Trophoblast cell (in vitro differentiated cells and primary cell): ENCODE data around the gene WAC.

Experiments used
- DNase-seq, 2 donors: peaks; one replicate each; pipeline ENCODE4 v3.0.0-alpha.2; 2016
- H2AFZ ChIP-seq: 2 replicates; pipeline ENCODE4 v1.6.1; 2013; ENCODE audit warnings: low read length, moderate library complexity, mild to moderate bottlenecking; ENCODE audit not compliant: insufficient read depth, poor library complexity
- H2AK5ac ChIP-seq: 2 replicates; pipeline ENCODE4 v1.6.1; 2013; ENCODE audit warnings: mild to moderate bottlenecking, low read length
- H2BK120ac ChIP-seq: 2 replicates; pipeline ENCODE4 v1.6.1; 2013; ENCODE audit warnings: low read length, mild to moderate bottlenecking, moderate library complexity; ENCODE audit not compliant: insufficient read depth, poor library complexity
- H2BK12ac ChIP-seq: 2 replicates; pipeline ENCODE4 v1.6.1; 2013; ENCODE audit warnings: mild to moderate bottlenecking, low read length, moderate library complexity
- H2BK5ac ChIP-seq: 2 replicates; pipeline ENCODE4 v1.6.1; 2013; ENCODE audit warnings: low read length, low read depth, moderate library complexity, mild to moderate bottlenecking; ENCODE audit not compliant: poor library complexity
- H3K14ac ChIP-seq: 2 replicates; pipeline ENCODE4 v1.6.1; 2013; ENCODE audit warnings: mild to moderate bottlenecking, low read length
- H3K18ac ChIP-seq: 2 replicates; pipeline ENCODE4 v1.6.1; 2013; ENCODE audit warnings: mild to moderate bottlenecking, low read length
- H3K23ac ChIP-seq: 2 replicates; pipeline ENCODE4 v1.6.1; 2013; ENCODE audit warnings: low read length
- H3K27ac ChIP-seq: 2 replicates; pipeline ENCODE4 v1.5.1; 2013; ENCODE audit warnings: low read depth, mild to moderate bottlenecking, inconsistent platforms, low read length, moderate library complexity
- H3K27me3 ChIP-seq: 2 replicates; pipeline ENCODE4 v1.6.1; 2013; ENCODE audit warnings: inconsistent platforms, mild to moderate bottlenecking, low read length, moderate library complexity; ENCODE audit not compliant: insufficient read depth
- H3K36me3 ChIP-seq, 2 experiments: 1 replicate in 1 of 2; 2 replicates in 1 of 2; pipeline ENCODE4 v1.6.1; 2013; ENCODE audit warnings: low read length in 2 of 2, mild to moderate bottlenecking in 2 of 2, moderate library complexity in 1 of 2; ENCODE audit not compliant: insufficient read depth in 2 of 2, control insufficient read depth in 1 of 2
- H3K4ac ChIP-seq: 2 replicates; pipeline ENCODE4 v1.6.1; 2013; ENCODE audit warnings: low read depth, mild to moderate bottlenecking, low read length, moderate library complexity
- H3K4me1 ChIP-seq, 2 experiments: 1 replicate in 1 of 2; 2 replicates in 1 of 2; pipeline ENCODE4 v1.6.1; 2013; ENCODE audit warnings: low read length in 2 of 2, mild to moderate bottlenecking in 2 of 2, moderate library complexity in 1 of 2; ENCODE audit not compliant: insufficient read depth in 2 of 2, control insufficient read depth in 1 of 2
- H3K4me2 ChIP-seq: 2 replicates; pipeline ENCODE4 v1.6.1; 2013; ENCODE audit warnings: inconsistent platforms, mild to moderate bottlenecking, low read length, moderate library complexity
- H3K4me3 ChIP-seq: 2 replicates; pipeline ENCODE4 v1.5.1; 2013; ENCODE audit warnings: mild to moderate bottlenecking, low read depth, low read length, inconsistent platforms
- H3K79me1 ChIP-seq: one replicate; pipeline ENCODE4 v1.6.1; 2013; ENCODE audit warnings: low read length
- H3K79me2 ChIP-seq: 2 replicates; pipeline ENCODE4 v1.6.1; 2013; ENCODE audit warnings: low read length, mild to moderate bottlenecking; ENCODE audit not compliant: control insufficient read depth, insufficient read depth, poor library complexity
- H3K9ac ChIP-seq: 2 replicates; pipeline ENCODE4 v1.6.1; 2013; ENCODE audit warnings: mild to moderate bottlenecking, low read length
- H3K9me3 ChIP-seq: 2 replicates; pipeline ENCODE4 v1.6.1; 2013; ENCODE audit warnings: low read depth, mild to moderate bottlenecking, control low read depth, inconsistent platforms, low read length; ENCODE audit not compliant: insufficient read depth
- H4K12ac ChIP-seq: 2 replicates; pipeline ENCODE4 v1.6.1; 2013; ENCODE audit warnings: low read depth, mild to moderate bottlenecking, low read length, moderate library complexity
- H4K8ac ChIP-seq: 2 replicates; pipeline ENCODE4 v1.6.1; 2013; ENCODE audit warnings: low read depth, mild to moderate bottlenecking, low read length, moderate library complexity
- H4K91ac ChIP-seq: one replicate; pipeline ENCODE4 v1.6.1; 2013; ENCODE audit warnings: low read depth, mild to moderate bottlenecking, low read length, moderate library complexity
- WGBS: extraction: QIAGEN DNeasy Blood & Tissue Kit; methylation state at CpG from one replicate; pipeline ENCODE4 v1.1.7; 2013; ENCODE audit warnings: missing lambda C conversion rate; ENCODE audit not compliant: insufficient read length, insufficient coverage; ENCODE audit errors: extremely low coverage; 5-methylcytosine and 5-hydroxymethylcytosine counted together

Gene WAC

GRCh38 chr10:28627102-28627501 lies 94.2 kb downstream of the WAC start:
- Histone ChIP-seq H3K4ac (no peak overlapping the region), H4K91ac (no peak overlapping the region), H3K9me3 (no peaks in the 10 kb centered on the region), H3K79me1 (peaks cover 6% of the 10 kb centered on the region), H2BK12ac (no peak overlapping the region), H2AFZ (no peak overlapping the region), H3K4me1 (peaks cover 9 to 17% of the 10 kb centered on the region in 2 experiments), H3K23ac (peak overlapping the region; percentile 14), H3K4me2 (no peak overlapping the region), H2BK120ac (no peak overlapping the region), H3K14ac (no peak overlapping the region), H3K79me2 (no peaks in the 10 kb centered on the region), H3K18ac (no peak overlapping the region), H2BK5ac (no peak overlapping the region), H4K8ac (no peak overlapping the region), H3K9ac (no peak overlapping the region), H3K27ac (no peak overlapping the region), H3K36me3 (no peaks in the 10 kb centered on the region), H3K4me3 (no peak overlapping the region), H4K12ac (no peak overlapping the region), H2AK5ac (no peak overlapping the region), H3K27me3 (no peaks in the 10 kb centered on the region)
- no peak for DNase-seq
- no CpG with 5 or more reads among the region's 3 CpGs for WGBS

GRCh38 chr10:28628184-28628893 lies 95.4 kb downstream of the WAC start:
- WGBS = no CpG with 5 or more reads among the region's 15 CpGs
- Histone ChIP-seq H3K27me3 (no peaks in the 10 kb centered on the region), H3K79me2 (no peaks in the 10 kb centered on the region), H4K12ac (no peak overlapping the region), H2BK5ac (no peak overlapping the region), H2AK5ac (peak overlapping the region; percentile 90), H3K36me3 (no peaks in the 10 kb centered on the region), H3K14ac (no peak overlapping the region), H3K4me1 (peaks cover 9 to 17% of the 10 kb centered on the region in 2 experiments), H2BK120ac (peak overlapping the region; percentile 40), H3K9me3 (no peaks in the 10 kb centered on the region), H3K79me1 (peaks cover 6% of the 10 kb centered on the region), H4K8ac (no peak overlapping the region), H2BK12ac (peak overlapping the region; percentile 92), H3K18ac (no peak overlapping the region), H3K4me2 (no peak overlapping the region), H3K27ac (no peak overlapping the region), H2AFZ (peak overlapping the region; percentile 8), H3K9ac (no peak overlapping the region), H3K4me3 (no peak overlapping the region), H3K23ac (no peak overlapping the region), H3K4ac (peak overlapping the region; percentile 17), H4K91ac (peak overlapping the region; percentile 42)
- peak; percentile 85 to 94 for DNase-seq

GRCh38 chr10:28631896-28632583 lies 99.1 kb downstream of the WAC start:
- Histone ChIP-seq H3K36me3 (no peaks in the 10 kb centered on the region), H3K27me3 (no peaks in the 10 kb centered on the region), H2BK120ac (no peak overlapping the region), H2AFZ (no peak overlapping the region), H3K4me1 (peaks cover 6 to 11% of the 10 kb centered on the region in 2 experiments), H4K91ac (no peak overlapping the region), H3K4me3 (no peak overlapping the region), H2AK5ac (no peak overlapping the region), H4K8ac (no peak overlapping the region), H3K79me2 (no peaks in the 10 kb centered on the region), H2BK12ac (no peak overlapping the region), H3K27ac (no peak overlapping the region), H3K9me3 (no peaks in the 10 kb centered on the region), H3K18ac (no peak overlapping the region), H4K12ac (no peak overlapping the region), H3K9ac (no peak overlapping the region), H2BK5ac (no peak overlapping the region), H3K4me2 (no peak overlapping the region), H3K23ac (no peak overlapping the region), H3K4ac (no peak overlapping the region), H3K14ac (no peak overlapping the region), H3K79me1 (peaks cover 4% of the 10 kb centered on the region)
- WGBS = no CpG with 5 or more reads among the region's 5 CpGs
- DNase-seq = no peak

- no peak overlapping the region for H2AK5ac ChIP-seq
- H3K27me3 ChIP-seq = no peaks in the 10 kb centered on the region
- H3K79me1 ChIP-seq = peaks cover 4% of the 10 kb centered on the region
- no peak overlapping the region for H2BK12ac ChIP-seq
- H3K4me2 ChIP-seq = no peak overlapping the region
- no peaks in the 10 kb centered on the region for H3K79me2 ChIP-seq
- H3K23ac ChIP-seq = no peak overlapping the region
- no peak overlapping the region for H4K8ac ChIP-seq
- no peak for DNase-seq
- no peak overlapping the region for H2AFZ ChIP-seq
- H3K4me3 ChIP-seq = no peak overlapping the region
- no peak overlapping the region for H4K91ac ChIP-seq
- no CpG with 5 or more reads among the region's 1 CpG for WGBS
- H2BK5ac ChIP-seq = no peak overlapping the region
- no peaks in the 10 kb centered on the region for H3K36me3 ChIP-seq
- no peak overlapping the region for H2BK120ac ChIP-seq
- no peak overlapping the region for H4K12ac ChIP-seq
- no peak overlapping the region for H3K18ac ChIP-seq
- no peak overlapping the region for H3K14ac ChIP-seq
- no peaks in the 10 kb centered on the region for H3K9me3 ChIP-seq
- no peak overlapping the region for H3K4ac ChIP-seq
- H3K9ac ChIP-seq = no peak overlapping the region
- H3K4me1 ChIP-seq = peaks cover 6 to 11% of the 10 kb centered on the region in 2 experiments
- no peak overlapping the region for H3K27ac ChIP-seq
These were observed 99.6 kb downstream of the WAC start for GRCh38 chr10:28632584-28632945.
